H1 (cell line): ENCODE data around the gene MOB2.

Experiments
- ASH2L ChIP-seq: fragments of 200-600, 300-600 bp; sonication (generic); IDR thresholded peaks from one replicate; pipeline ENCODE4 v1.7.1; 2017; ENCODE audit warnings: low read length
- ATF3 ChIP-seq: IDR thresholded peaks from 2 replicates; pipeline ENCODE4 v1.6.1; 2011; ENCODE audit warnings: low read depth, mild to moderate bottlenecking, low read length; ENCODE audit not compliant: insufficient read depth
- CTCF ChIP-seq, 3 experiments: IDR thresholded peaks; 1 replicate in 2 of 3; 2 replicates in 1 of 3; pipeline versions ENCODE4 v1.5.1 to v1.6.1; 2011; ENCODE audit warnings: low read length in 3 of 3, mild to moderate bottlenecking in 3 of 3, inconsistent platforms in 2 of 3, low read depth in 1 of 3, moderate library complexity in 1 of 3; ENCODE audit not compliant: insufficient read depth in 1 of 3; ENCODE audit errors: control extremely low read depth in 1 of 3
- GTF2F1 ChIP-seq: IDR thresholded peaks from 2 replicates; pipeline ENCODE4 v1.6.1; 2012; ENCODE audit warnings: low read depth, low read length, improper control_type of control experiment, borderline replicate concordance
- JUND ChIP-seq: IDR thresholded peaks from 2 replicates; pipeline ENCODE4 v1.6.1; 2011; ENCODE audit warnings: mild to moderate bottlenecking, improper control_type of control experiment, low read length
- POLR2A ChIP-seq, 2 experiments: IDR thresholded peaks; 1 replicate in 1 of 2; 2 replicates in 1 of 2; pipeline ENCODE4 v1.6.1; 2011; ENCODE audit warnings: low read depth in 2 of 2, low read length in 2 of 2, mild to moderate bottlenecking in 2 of 2; ENCODE audit errors: control extremely low read depth in 1 of 2
- TAF1 ChIP-seq: IDR thresholded peaks from 2 replicates; pipeline ENCODE4 v1.6.1; 2011; ENCODE audit warnings: mild to moderate bottlenecking, low read depth, low read length

DNA sequence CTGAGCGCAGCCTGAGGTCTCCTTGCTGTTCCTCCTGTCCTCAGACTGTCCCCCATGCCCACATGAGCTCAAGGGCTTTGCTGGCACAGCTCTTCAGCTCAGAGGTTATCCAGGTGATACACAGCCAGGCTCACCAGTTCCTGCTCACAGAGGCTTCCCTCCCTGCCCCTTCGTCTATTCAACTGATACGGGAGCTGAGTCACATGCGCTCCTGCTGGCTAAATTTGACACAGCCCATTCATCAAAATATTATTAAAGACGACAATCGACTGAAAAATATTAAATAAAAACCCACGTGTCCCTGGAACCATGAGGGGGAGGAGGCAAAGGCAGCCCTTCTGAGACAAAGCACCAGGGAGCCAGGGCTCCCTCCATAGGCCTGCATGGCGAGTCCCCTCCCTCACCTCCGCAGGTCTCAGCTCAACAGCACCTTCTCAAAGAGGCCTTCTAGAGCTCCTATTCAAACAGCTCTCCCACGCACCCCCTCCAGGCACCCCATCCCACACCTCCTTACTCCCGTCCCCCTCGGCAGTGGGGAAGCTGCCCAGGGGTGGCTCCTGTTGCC lies 45.0 kb upstream of the MOB2 start:
- TF ChIP-seq ASH2L (no peak), CTCF (IDR thresholded peaks at IDR 0.05; ENCODE audit: control extremely low read depth in 1 of 3, insufficient read depth in 1 of 3, low read depth in 1 of 3, low read length in 3 of 3) (no peak), ATF3 (no peak), GTF2F1 (no peak), POLR2A (IDR thresholded peaks at IDR 0.05; ENCODE audit: control extremely low read depth in 1 of 2, low read depth in 2 of 2, low read length in 2 of 2) (no peak), JUND (no peak), TAF1 (no peak)
